ENCODE results near the gene MEAF6.

The MEAF6 gene

GRCh38 chr1:37471345-37472231 is 43.0 kb downstream of the MEAF6 start:
- DNase-seq = no peak

DNA sequence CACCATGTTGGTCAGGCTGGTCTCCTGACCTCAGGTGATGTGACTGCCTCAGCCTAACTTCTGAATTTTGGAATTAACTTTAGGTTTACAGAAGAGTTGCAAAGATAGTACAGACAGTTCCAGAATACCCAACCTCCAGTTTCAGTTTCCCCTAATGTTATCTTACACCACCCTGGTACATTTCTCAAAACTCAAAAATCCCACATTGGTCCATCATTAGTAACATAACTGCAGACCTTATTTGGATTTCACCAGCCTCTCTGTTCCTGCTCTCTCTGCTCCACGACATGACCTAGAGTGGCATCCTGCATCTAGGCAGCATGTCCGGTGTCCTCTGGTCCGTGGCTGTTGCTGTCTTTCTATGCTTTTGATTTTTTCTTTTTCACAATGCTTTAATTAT is 45.2 kb downstream of the MEAF6 start:
- DNase-seq = no peak

- no peak for DNase-seq
Measured at GRCh38 chr1:37468037-37468436, 46.5 kb downstream of the MEAF6 start.

GRCh38 chr1:37465593-37466517 is 48.7 kb downstream of the MEAF6 start:
- no peak for DNase-seq

DNA sequence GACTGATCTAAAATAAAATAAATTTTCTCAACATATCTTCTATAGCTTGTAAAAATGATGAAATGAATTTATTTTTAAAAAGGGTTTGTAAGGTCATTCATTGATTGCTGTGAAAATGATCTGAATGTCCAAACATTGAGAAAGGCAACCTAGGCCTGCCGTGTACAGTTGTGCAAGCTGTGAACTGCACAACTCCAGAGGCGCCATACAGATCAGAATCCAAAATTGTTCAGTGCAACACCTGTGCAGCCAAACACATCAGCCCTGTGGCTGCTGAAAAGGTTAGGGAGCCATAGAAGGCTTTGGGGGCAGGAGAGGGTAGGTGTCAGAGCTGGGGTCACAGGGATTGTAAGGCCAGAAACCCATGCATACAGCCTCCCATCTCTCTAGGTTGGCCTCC is 50.1 kb downstream of the MEAF6 start:
- DNase-seq = no peak

GRCh38 chr1:37461698-37462436 is 52.7 kb downstream of the MEAF6 start:
- DNase-seq = no peak

DNA sequence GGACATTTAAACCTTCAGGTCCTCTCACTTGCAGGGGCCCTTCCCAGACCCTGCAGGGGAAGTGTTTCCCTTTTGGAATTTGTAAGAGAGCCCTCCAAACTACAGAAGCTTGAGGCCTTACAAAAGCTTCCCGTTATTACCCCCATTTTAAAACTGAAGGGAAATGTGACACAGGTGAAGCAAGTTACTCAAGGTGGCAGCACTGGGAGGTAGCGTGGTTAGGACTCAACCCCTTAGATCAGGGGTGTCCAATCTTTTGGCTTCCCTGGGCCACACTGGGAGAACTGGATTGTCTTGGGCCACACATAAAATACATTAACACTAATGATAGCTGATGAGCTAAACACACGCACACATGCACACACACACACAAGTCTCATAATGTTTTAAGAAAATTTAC is 56.0 kb downstream of the MEAF6 start:
- DNase-seq = no peak

GRCh38 chr1:37456614-37457013 is 58.0 kb downstream of the MEAF6 start:
- no peak for DNase-seq

- DNase-seq = no peak
Measured at GRCh38 chr1:37455516-37455915, 59.0 kb downstream of the MEAF6 start.

GRCh38 chr1:37453647-37454046 is 60.9 kb downstream of the MEAF6 start:
- DNase-seq = no peak

GRCh38 chr1:37452416-37452815 is 62.1 kb downstream of the MEAF6 start:
- DNase-seq = no peak

GRCh38 chr1:37449936-37450335 is 64.6 kb downstream of the MEAF6 start:
- no peak for DNase-seq

DNA sequence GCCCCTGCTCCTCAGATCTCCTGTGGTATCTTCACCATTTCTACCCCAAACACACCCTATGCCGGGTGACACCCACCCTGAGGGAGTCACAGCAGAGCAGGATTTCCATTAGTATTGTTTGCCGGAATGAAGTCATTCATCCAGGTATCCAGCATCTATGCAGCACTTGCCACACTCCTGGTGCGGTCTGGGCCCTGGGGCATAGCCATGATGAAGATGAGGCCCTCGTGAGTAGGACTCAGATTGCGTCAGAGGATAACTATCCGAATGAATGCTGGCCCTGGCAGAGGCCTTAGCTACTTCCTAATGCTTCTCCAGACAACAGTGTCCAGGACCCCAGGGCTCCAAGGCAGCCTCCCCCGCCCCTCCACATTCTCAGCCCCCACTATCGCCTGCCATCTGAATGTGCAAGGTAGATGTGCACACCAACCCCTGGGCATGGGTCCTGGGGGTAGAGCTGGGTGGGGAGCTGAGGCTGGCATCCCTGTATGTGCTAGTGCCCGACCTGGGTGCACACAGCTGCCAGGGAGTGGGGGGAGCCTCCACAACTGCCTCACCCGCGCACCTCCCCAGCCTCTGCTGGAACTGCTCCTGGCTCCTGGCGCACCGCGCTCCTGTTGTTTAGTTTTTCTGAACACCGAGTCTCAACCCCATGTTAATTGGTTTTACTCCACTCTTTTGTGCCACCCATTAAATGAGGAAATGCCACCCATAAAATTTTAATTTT is 65.7 kb downstream of the MEAF6 start:
- no peak for DNase-seq

- no peak for DNase-seq
Measured at GRCh38 chr1:37448185-37448584, 66.4 kb downstream of the MEAF6 start.

DNA sequence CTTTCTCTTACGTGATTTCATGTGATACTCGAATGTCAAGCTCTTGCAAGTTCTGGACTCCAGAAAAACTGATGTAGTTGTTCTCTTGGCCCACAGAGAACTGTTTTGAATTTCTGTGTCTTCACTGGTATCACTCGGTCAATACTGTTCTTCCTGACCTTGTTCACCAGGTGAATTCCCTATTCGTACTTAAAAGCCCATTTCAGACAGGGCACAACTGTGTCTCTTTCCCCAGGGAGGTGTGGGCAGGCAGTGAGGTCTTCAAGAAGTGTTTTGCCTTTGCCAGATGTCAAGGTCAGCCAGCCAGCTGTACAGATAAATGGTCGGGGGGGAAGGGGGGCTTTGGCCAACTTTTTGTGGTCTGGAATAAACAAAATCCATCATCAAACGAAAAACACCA is 67.7 kb downstream of the MEAF6 start:
- no peak for DNase-seq

DNA sequence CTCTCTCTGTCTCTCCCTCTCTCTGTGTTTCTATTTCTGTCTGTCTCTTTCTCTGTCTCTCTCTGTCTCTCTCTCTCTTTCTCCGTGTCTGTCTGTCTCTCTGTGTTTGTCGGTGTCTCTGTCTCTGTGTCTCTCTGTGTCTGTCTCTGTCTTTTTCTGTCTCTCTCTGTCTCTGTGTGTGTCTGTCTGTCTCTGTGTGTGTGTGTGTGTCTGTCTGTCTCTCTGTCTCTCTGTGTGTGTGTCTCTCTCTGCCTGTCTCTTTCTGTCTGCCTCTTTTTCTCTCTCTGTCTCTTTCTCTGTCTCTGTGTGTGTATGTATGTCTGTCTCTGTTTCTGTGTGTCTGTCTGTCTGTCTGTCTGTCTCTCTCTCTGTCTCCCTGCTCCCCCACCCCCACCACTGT is 71.9 kb downstream of the MEAF6 start:
- no peak for DNase-seq

Data from activated gamma-delta T cell (primary cell).